SK-N-SH (cell line): ENCODE results near the gene RNF150.
"Not testable (repeated sequence)": the region's sequence is repeated elsewhere in the genome, so short reads cannot be mapped to it uniquely, and the experiment has no call there.

Experiments
- CTCF ChIP-seq: fragments of 200-600 bp; sonication (generic); IDR thresholded peaks from 2 replicates; pipeline ENCODE4 v1.6.1; 2017; ENCODE audit warnings: antibody characterized with exemption, mild to moderate bottlenecking, moderate library complexity
- EP300 ChIP-seq, 2 experiments: IDR thresholded peaks; 2 replicates each; pipeline versions ENCODE4 v1.4.0 to v1.6.1; 2012; ENCODE audit warnings: borderline replicate concordance in 1 of 2, low read depth in 1 of 2, low read length in 1 of 2
- EZH2phosphoT487 ChIP-seq: fragments of 200-600 bp; sonication (generic); IDR thresholded peaks from 2 replicates; pipeline ENCODE4 v1.6.1; 2017; ENCODE audit warnings: low read depth, mixed run types, mild to moderate bottlenecking, antibody characterized with exemption, moderate library complexity, borderline replicate concordance
- FOXM1 ChIP-seq: IDR thresholded peaks from 2 replicates; pipeline ENCODE4 v1.4.0; 2012; ENCODE audit warnings: low read depth, mild to moderate bottlenecking
- POLR2AphosphoS5 ChIP-seq: IDR thresholded peaks from 2 replicates; pipeline ENCODE4 v1.6.1; 2012; ENCODE audit warnings: low read depth, low read length
- SIN3A ChIP-seq: IDR thresholded peaks from 2 replicates; pipeline ENCODE4 v1.6.1; 2012; ENCODE audit warnings: low read depth, mild to moderate bottlenecking, low read length, moderate library complexity, borderline replicate concordance
- TCF12 ChIP-seq: IDR thresholded peaks from 2 replicates; pipeline ENCODE4 v1.4.0; 2012

GRCh38 chr4:140820520-140820919 is 312.7 kb downstream of the RNF150 start:
- TF ChIP-seq FOXM1; EP300 (IDR thresholded peaks at IDR 0.05; ENCODE audit: borderline replicate concordance in 1 of 2, low read depth in 1 of 2, low read length in 1 of 2); CTCF; POLR2AphosphoS5; SIN3A; EZH2phosphoT487; TCF12: not testable (repeated sequence)
